B cell (primary cell): ENCODE data around the gene MBD3L2. TPM values are rescaled to one million over a fixed set of nuclear protein-coding genes. Genes with fewer than 3 reads are reported as not detected.
A peak's percentile ranks its signal among the peaks of the same experiment; 100 is the strongest.

Experiments used
- ATAC-seq: fragments of 200-7000 bp; cut with Tn5 transposase; one replicate; pipeline ENCODE4 v1.10.0; 2021; ENCODE audit warnings: low read depth, mild to moderate bottlenecking, moderate number of reproducible peaks, moderate library complexity
- CTCF ChIA-PET: fragments of 350-600 bp; sonication (Branson Sonifier 250); formaldehyde crosslinking; loops from one replicate; lab custom pipeline; 2021; ENCODE audit warnings: antibody characterized with exemption, inconsistent platforms; lab: Charles Lee
- POLR2A ChIA-PET: fragments of 350-600 bp; sonication (Branson Sonifier 250); formaldehyde crosslinking; loops from one replicate; lab custom pipeline; 2021; ENCODE audit warnings: antibody characterized with exemption; lab: Charles Lee
- DNase-seq: peaks from one replicate; pipeline ENCODE4 v3.0.0; 2013
- H2AFZ ChIP-seq: 2 replicates; pipeline ENCODE4 v1.6.1; 2012; ENCODE audit warnings: mild to moderate bottlenecking, low read depth, low read length; ENCODE audit not compliant: insufficient read depth, poor library complexity, severe bottlenecking
- H3K27ac ChIP-seq, 2 donors: 1 replicate in 1 of 2; 2 replicates in 1 of 2; pipeline ENCODE4 v1.5.1; 2012 to 2013; ENCODE audit warnings: low read length in 2 of 2, mild to moderate bottlenecking in 2 of 2, moderate library complexity in 1 of 2
- H3K27me3 ChIP-seq, 4 experiments: fragments of 200-600 bp in 1 of 4; sonication (generic) in 1 of 4; replicated peaks in 1 of 4; 1 replicate in 2 of 4; 2 replicates in 2 of 4; pipeline versions ENCODE4 v1.6.1 to v1.7.0; 2013 to 2016; ENCODE audit warnings: low read length in 3 of 4, mild to moderate bottlenecking in 2 of 4, mixed read lengths in 1 of 4, moderate library complexity in 1 of 4; ENCODE audit not compliant: insufficient read depth in 4 of 4, control insufficient read depth in 3 of 4; ENCODE audit errors: control extremely low read depth in 1 of 4
- H3K36me3 ChIP-seq, 2 experiments: replicated peaks in 1 of 2; 1 replicate in 1 of 2; 2 replicates in 1 of 2; pipeline versions ENCODE4 v1.6.1 to v1.7.1; 2013; ENCODE audit warnings: low read length in 1 of 2; ENCODE audit not compliant: insufficient read depth in 2 of 2, control insufficient read depth in 1 of 2; ENCODE audit errors: control extremely low read depth in 1 of 2, extremely low read depth in 1 of 2
- H3K4me1 ChIP-seq, 2 donors: fragments of 200-600 bp in 1 of 2; sonication (generic) in 1 of 2; 1 replicate in 1 of 2; 2 replicates in 1 of 2; pipeline versions ENCODE4 v1.5.1 to v1.6.1; 2013 to 2017; ENCODE audit warnings: low read length in 2 of 2; ENCODE audit not compliant: control insufficient read depth in 2 of 2, insufficient read depth in 2 of 2
- H3K4me2 ChIP-seq: replicated peaks from 2 replicates; pipeline ENCODE3; 2012; ENCODE audit warnings: mild to moderate bottlenecking, low read depth, low read length; ENCODE audit not compliant: poor library complexity, severe bottlenecking
- H3K4me3 ChIP-seq, 5 experiments: fragments of 200-600 bp in 1 of 5; sonication (generic) in 1 of 5; 1 replicate in 3 of 5; 2 replicates in 2 of 5; pipeline versions ENCODE4 v1.5.1 to v1.7.0; 2011 to 2016; ENCODE audit warnings: low read length in 4 of 5, mild to moderate bottlenecking in 4 of 5, low read depth in 2 of 5, control low read depth in 1 of 5, moderate library complexity in 1 of 5; ENCODE audit not compliant: insufficient read depth in 1 of 5; ENCODE audit errors: control extremely low read depth in 1 of 5, extremely low read depth in 1 of 5
- H3K79me2 ChIP-seq: fragments of 200-600 bp; sonication (generic); one replicate; pipeline ENCODE4 v1.6.0; 2016; ENCODE audit warnings: low read length; ENCODE audit not compliant: control insufficient read depth, insufficient read depth
- H3K9ac ChIP-seq: fragments of 200-600 bp; sonication (generic); 2 replicates; pipeline ENCODE4 v1.6.1; 2017; ENCODE audit warnings: mild to moderate bottlenecking, low read length, moderate library complexity
- H3K9me3 ChIP-seq, 3 donors: one replicate each; pipeline versions ENCODE4 v1.6.1 to v1.7.1; 2013; ENCODE audit warnings: low read length in 2 of 3; ENCODE audit not compliant: control insufficient read depth in 2 of 3, insufficient read depth in 1 of 3; ENCODE audit errors: control extremely low read depth in 1 of 3
- H4K20me1 ChIP-seq: 2 replicates; pipeline ENCODE4 v1.6.0; 2012; ENCODE audit warnings: mild to moderate bottlenecking, low read length; ENCODE audit not compliant: insufficient read depth, control insufficient read depth, poor library complexity, severe bottlenecking
- H3K27ac Mint-ChIP-seq: one replicate; pipeline ENCODE4 v1.8.0; 2021; ENCODE audit warnings: mixed read lengths
- H3K27me3 Mint-ChIP-seq: one replicate; pipeline ENCODE4 v1.8.0; 2021; ENCODE audit warnings: mixed read lengths
- H3K4me1 Mint-ChIP-seq: one replicate; pipeline ENCODE4 v1.8.0; 2021; ENCODE audit warnings: mixed read lengths
- H3K4me3 Mint-ChIP-seq: one replicate; pipeline ENCODE4 v1.8.0; 2021; ENCODE audit warnings: mixed read lengths
- H3K9me3 Mint-ChIP-seq: one replicate; pipeline ENCODE4 v1.8.0; 2022; ENCODE audit warnings: mixed read lengths; ENCODE audit not compliant: insufficient read depth
- EZH2 ChIP-seq: IDR thresholded peaks from 2 replicates; pipeline ENCODE4 v1.6.1; 2012; ENCODE audit warnings: borderline replicate concordance, low read depth, mild to moderate bottlenecking, moderate library complexity, low read length; ENCODE audit not compliant: insufficient read depth, poor library complexity, severe bottlenecking
- WGBS: methylation state at CpG from one replicate; pipeline ENCODE4 v1.1.5; 2013; ENCODE audit warnings: missing lambda C conversion rate; ENCODE audit not compliant: insufficient coverage; 5-methylcytosine and 5-hydroxymethylcytosine counted together
- intact Hi-C: fragments of 100-400 bp; cut with micrococcal nuclease; formaldehyde crosslinking; loops from one replicate; pipeline ENCODE4 v1.10.0; 2022
- polyA plus RNA-seq: library from polyadenylated mRNA; depleted of rRNA; stranded (reverse); fragments of >200 nt; gene quantifications from 2 replicates; pipeline ENCODE4 v1.2.3, GENCODE V29; 2012
- total RNA-seq, 2 donors: library from RNA; stranded (reverse); fragments of 120-200 nt in 1 of 2; gene quantifications; 1 replicate in 1 of 2; 2 replicates in 1 of 2; pipeline versions ENCODE4 v1.2.3 to v1.2.4, GENCODE V29; 2013 to 2022
- TF ChIP-seq, protein P1 (sequence below): fragments of 200-600 bp; IDR thresholded peaks from one replicate; pipeline ENCODE4 v1.8.0; 2022; ENCODE audit warnings: antibody characterized with exemption, mild to moderate bottlenecking

The MBD3L2 gene
- total and polyA plus RNA-seq, 2 donors (not counting 1 experiment from before 2014, with no cell fraction given): not detected

DNA sequence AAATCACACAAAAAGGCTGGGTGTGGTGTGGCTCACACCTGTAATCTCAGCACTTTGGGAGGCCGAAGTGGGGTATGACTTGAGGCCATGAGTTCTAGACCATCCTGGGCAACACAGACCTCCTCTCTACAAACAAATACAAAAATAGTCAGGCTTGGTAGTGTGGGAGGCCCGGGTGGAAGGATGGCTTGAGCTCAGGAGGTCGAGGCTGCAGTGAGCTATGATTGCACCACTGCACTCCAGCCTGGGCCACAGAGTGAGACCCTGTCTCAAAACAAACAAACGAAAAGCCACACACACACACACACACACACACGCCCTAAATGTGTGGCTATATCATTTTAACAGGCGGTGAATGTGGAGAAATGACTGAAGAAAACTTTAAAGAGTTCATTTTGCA is 19.5 kb downstream of the MBD3L2 start:
- Histone ChIP-seq H3K9ac (no peak overlapping the region), H3K27ac (no peak overlapping the region), H2AFZ (peak overlapping the region; percentile 52), H3K9me3 (peaks cover 0 to 15% (median 2%) of the 10 kb centered on the region in 3 donors), H3K4me3 (peak overlapping the region in 2 of 5 experiments; percentile 7 to 10), H3K36me3 (peaks cover 0 to 20% of the 10 kb centered on the region in 2 experiments), H3K79me2 (peaks cover 24% of the 10 kb centered on the region), H3K4me1 (peaks cover 8 to 17% of the 10 kb centered on the region in 2 donors), H3K4me2 (peak overlapping the region; percentile 90), H4K20me1 (peaks cover 9% of the 10 kb centered on the region), H3K27me3 (no peaks in the 10 kb centered on the region)
- intact Hi-C loops: no loop called here
- H3K27me3 Mint-ChIP-seq: no peaks in the 10 kb centered on the region
- no peaks in the 10 kb centered on the region for H3K9me3 Mint-ChIP-seq
- ATAC-seq: no peak
- peaks cover 19% of the 10 kb centered on the region for H3K4me1 Mint-ChIP-seq
- ChIA-PET POLR2A (interaction anchor here (0.9 to 1.7 kb wide), 4 partner anchors 18 to 630 kb away, joined by 3 to 6 read pairs (median 4); partner anchors contain the start of genes PET100 and XAB2), CTCF (interaction anchor here (0.6 to 1.1 kb wide), 3 partner anchors 9 to 30 kb away, joined by 3 to 5 read pairs (median 4); no protein-coding TSS in a partner anchor)
- WGBS: no CpG with 5 or more reads among the region's 6 CpGs
- DNase-seq: no peak
- H3K4me3 Mint-ChIP-seq: peak overlapping the region; percentile 92
- peak overlapping the region; percentile 92 for H3K27ac Mint-ChIP-seq
- TF ChIP-seq, protein P1, sequence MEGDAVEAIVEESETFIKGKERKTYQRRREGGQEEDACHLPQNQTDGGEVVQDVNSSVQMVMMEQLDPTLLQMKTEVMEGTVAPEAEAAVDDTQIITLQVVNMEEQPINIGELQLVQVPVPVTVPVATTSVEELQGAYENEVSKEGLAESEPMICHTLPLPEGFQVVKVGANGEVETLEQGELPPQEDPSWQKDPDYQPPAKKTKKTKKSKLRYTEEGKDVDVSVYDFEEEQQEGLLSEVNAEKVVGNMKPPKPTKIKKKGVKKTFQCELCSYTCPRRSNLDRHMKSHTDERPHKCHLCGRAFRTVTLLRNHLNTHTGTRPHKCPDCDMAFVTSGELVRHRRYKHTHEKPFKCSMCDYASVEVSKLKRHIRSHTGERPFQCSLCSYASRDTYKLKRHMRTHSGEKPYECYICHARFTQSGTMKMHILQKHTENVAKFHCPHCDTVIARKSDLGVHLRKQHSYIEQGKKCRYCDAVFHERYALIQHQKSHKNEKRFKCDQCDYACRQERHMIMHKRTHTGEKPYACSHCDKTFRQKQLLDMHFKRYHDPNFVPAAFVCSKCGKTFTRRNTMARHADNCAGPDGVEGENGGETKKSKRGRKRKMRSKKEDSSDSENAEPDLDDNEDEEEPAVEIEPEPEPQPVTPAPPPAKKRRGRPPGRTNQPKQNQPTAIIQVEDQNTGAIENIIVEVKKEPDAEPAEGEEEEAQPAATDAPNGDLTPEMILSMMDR: no peak
- TF ChIP-seq EZH2: no peak
